Brain microvascular endothelial cell (primary cell): ENCODE data around the gene C20orf141.

Experiments used
- DNase-seq: peaks from one replicate; pipeline ENCODE4 v3.0.0-alpha.2; 2020
- H3K27ac ChIP-seq: fragments of 250-450 bp; sonication (Bioruptor Pico); 2 replicates; pipeline ENCODE4 v1.5.1; 2020; ENCODE audit warnings: mild to moderate bottlenecking, moderate library complexity
- H3K27me3 ChIP-seq: fragments of 250-450 bp; sonication (Bioruptor Pico); replicated peaks from 2 replicates; pipeline ENCODE4 v1.5.1; 2020; ENCODE audit warnings: mild to moderate bottlenecking
- H3K36me3 ChIP-seq: fragments of 250-450 bp; sonication (Bioruptor Pico); replicated peaks from 2 replicates; pipeline ENCODE4 v1.5.1; 2020; ENCODE audit warnings: mild to moderate bottlenecking
- H3K4me3 ChIP-seq: 2 replicates; pipeline ENCODE4 v1.5.1; 2011; ENCODE audit warnings: low read depth, mild to moderate bottlenecking, control low read depth, low read length, moderate library complexity
- CTCF ChIP-seq: IDR thresholded peaks from 2 replicates; pipeline ENCODE4 v1.5.1; 2011; ENCODE audit warnings: low read depth, mild to moderate bottlenecking, moderate library complexity, low read length, control low read depth, inconsistent platforms; ENCODE audit errors: missing control alignments
- in situ Hi-C: cut with HindIII; loops from 2 replicates; pipeline ENCODE4 v1.10.0; 2017; ENCODE audit warnings: low sequenced_read_pairs, low pct_ligation_motif_present

C20orf141 gene

DNA sequence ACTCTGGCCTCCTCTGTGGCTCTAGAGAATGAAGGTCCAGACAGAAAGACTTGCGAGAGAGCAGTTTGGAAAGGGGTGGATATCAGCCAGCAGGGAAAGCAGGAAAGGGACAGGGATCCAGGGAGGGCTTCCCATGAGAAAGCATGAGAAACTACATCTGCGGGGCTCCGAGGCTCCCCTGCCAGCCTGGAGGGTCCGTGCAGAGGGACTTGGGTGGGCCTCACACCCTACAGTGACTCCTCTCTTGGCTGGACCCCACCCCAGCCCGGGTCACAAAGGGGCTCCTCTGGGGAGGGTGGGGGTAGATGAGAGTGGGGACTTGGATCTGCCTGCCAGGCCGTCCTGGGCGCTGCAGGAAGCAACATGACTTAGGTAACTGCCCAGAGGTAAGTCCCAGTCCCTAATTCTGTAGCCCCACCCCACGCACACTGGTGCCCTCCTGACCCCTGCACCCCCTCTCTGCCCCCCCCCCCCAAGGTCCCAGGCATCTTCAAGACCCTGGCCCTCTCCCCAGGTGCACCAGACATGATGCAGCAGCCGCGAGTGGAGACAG lies 1.3 kb downstream of the C20orf141 start, which contains the start of gene TMEM239:
Gene TMEM239 (plus strand): TSS at position 335 of the 553 bp plus-strand sequence. CDS start 191 bp downstream, at position 526.
- no peak within 1 kb of the TSS for H3K27ac ChIP-seq

GRCh38 chr20:2816583-2817340 lies 2.0 kb downstream of the C20orf141 start:
- in situ Hi-C loops: no loop called here
- Histone ChIP-seq H3K27ac (no peak overlapping the region), H3K27me3 (peaks cover 5% of the 10 kb centered on the region), H3K36me3 (no peaks in the 10 kb centered on the region), H3K4me3 (no peak overlapping the region)
- no peak for DNase-seq
- peak; percentile 24 for TF ChIP-seq CTCF

More for the DNA sequence above, 1.3 kb downstream of the C20orf141 start, which contains the start of gene TMEM239:
- no peak within 1 kb of the TSS for H3K4me3 ChIP-seq
- H3K36me3 ChIP-seq: no peaks in the 10 kb centered on the region
- DNase-seq: no peak
- no peak for TF ChIP-seq CTCF
- H3K27me3 ChIP-seq: peaks cover 4% of the 10 kb centered on the region
- in situ Hi-C loops: no loop called here

GRCh38 chr20:2817341-2817726 lies 2.5 kb downstream of the C20orf141 start:
- Histone ChIP-seq H3K27ac (no peak overlapping the region), H3K27me3 (peaks cover 5% of the 10 kb centered on the region), H3K36me3 (no peaks in the 10 kb centered on the region), H3K4me3 (no peak overlapping the region)
- in situ Hi-C loops: no loop called here
- TF ChIP-seq CTCF: no peak
- no peak for DNase-seq

- in situ Hi-C loops: no loop called here
- Histone ChIP-seq H3K27ac (no peak overlapping the region), H3K4me3 (no peak overlapping the region), H3K36me3 (no peaks in the 10 kb centered on the region), H3K27me3 (peaks cover 5% of the 10 kb centered on the region)
- TF ChIP-seq CTCF: no peak
- no peak for DNase-seq
Measured at GRCh38 chr20:2817891-2818595, 3.3 kb downstream of the C20orf141 start.

GRCh38 chr20:2820084-2820895 lies 5.5 kb downstream of the C20orf141 start:
- peak; percentile 31 for DNase-seq
- in situ Hi-C loops: no loop called here
- no peak for TF ChIP-seq CTCF
- peaks cover 5% of the 10 kb centered on the region for H3K27me3 ChIP-seq
- H3K4me3 ChIP-seq: no peak overlapping the region
- no peak overlapping the region for H3K27ac ChIP-seq
- H3K36me3 ChIP-seq: no peaks in the 10 kb centered on the region
